HepG2 (cell line): ENCODE results near the gene C2orf49. TPM values are rescaled to one million over a fixed set of nuclear protein-coding genes. Genes with fewer than 3 reads are reported as not detected.

ENCODE experiments used
- ATAD3A ChIP-seq: sonication (generic); formaldehyde crosslinking; IDR thresholded peaks from 2 replicates; pipeline ENCODE4 v1.4.0; 2020; ENCODE audit warnings: missing genetic modification reagents
- ISX ChIP-seq: sonication (generic); formaldehyde crosslinking; conservative IDR thresholded peaks from 2 replicates; pipeline ENCODE4 v1.5.0; 2020; ENCODE audit warnings: missing genetic modification reagents
- KAT8 ChIP-seq: IDR thresholded peaks from 2 replicates; pipeline ENCODE4 v1.6.1; 2016; ENCODE audit warnings: missing genetic modification reagents, missing compliant biosample characterization
- NPAS2 ChIP-seq: sonication (generic); formaldehyde crosslinking; IDR thresholded peaks from 2 replicates; pipeline ENCODE4 v1.8.0; 2022; ENCODE audit warnings: mild to moderate bottlenecking, missing genetic modification reagents, borderline replicate concordance
- POLR2AphosphoS2 ChIP-seq: IDR thresholded peaks from 2 replicates; pipeline ENCODE4 v1.6.1; 2011; ENCODE audit warnings: low read depth, low read length, improper control_type of control experiment
- THAP11 ChIP-seq: IDR thresholded peaks from 2 replicates; pipeline ENCODE4 v1.6.1; 2016; ENCODE audit warnings: missing biosample characterization, missing genetic modification reagents
- THYN1 ChIP-seq: sonication (generic); formaldehyde crosslinking; IDR thresholded peaks from 2 replicates; pipeline ENCODE4 v1.8.1; 2023; ENCODE audit warnings: low read depth, mild to moderate bottlenecking, moderate library complexity, missing genetic modification reagents, borderline replicate concordance
- ZNF207 ChIP-seq: fragments of 450-650 bp; IDR thresholded peaks from 2 replicates; pipeline ENCODE4 v1.6.1; 2016; ENCODE audit warnings: antibody characterized with exemption, borderline replicate concordance
- ZNF383 ChIP-seq: sonication (generic); formaldehyde crosslinking; IDR thresholded peaks from 2 replicates; pipeline ENCODE4 v1.4.0; 2020; ENCODE audit warnings: missing genetic modification reagents, mild to moderate bottlenecking, borderline replicate concordance
- ZNF430 ChIP-seq: sonication (generic); formaldehyde crosslinking; IDR thresholded peaks from 2 replicates; pipeline ENCODE4 v1.9.0; 2021; ENCODE audit warnings: mild to moderate bottlenecking, missing genetic modification reagents
- ZNF501 ChIP-seq: sonication (generic); formaldehyde crosslinking; IDR thresholded peaks from 2 replicates; pipeline ENCODE4 v1.5.1; 2020; ENCODE audit warnings: mild to moderate bottlenecking, moderate library complexity, missing genetic modification reagents
- ZNF572 ChIP-seq: sonication (generic); formaldehyde crosslinking; IDR thresholded peaks from 2 replicates; pipeline ENCODE4 v1.5.1; 2020; ENCODE audit warnings: mild to moderate bottlenecking, missing genetic modification reagents
- ZNF850 ChIP-seq: sonication (generic); formaldehyde crosslinking; conservative IDR thresholded peaks from 2 replicates; pipeline ENCODE4 v1.9.0; 2021; ENCODE audit warnings: mild to moderate bottlenecking, missing genetic modification reagents
- polyA plus RNA-seq, 8 experiments: library from polyadenylated mRNA; depleted of rRNA in 3 of 8; stranded (reverse) in 7 of 8; unstranded in 1 of 8; fragments of >200 nt; fragmentation: Illumina TruSeq in 4 of 8; extraction: Trizol in 4 of 8; gene quantifications; 2 replicates each; pipeline versions ENCODE4 v1.2.1 to v1.2.3, GENCODE V29; 2011 to 2016; ENCODE audit warnings: low read depth in 4 of 8, missing spikeins in 1 of 8, mixed read lengths in 1 of 8; ENCODE audit not compliant: insufficient read depth in 1 of 8
- total RNA-seq, 5 experiments: library from RNA; depleted of rRNA; stranded (reverse); fragments of >200 nt; fragmentation: Illumina TruSeq; extraction: Trizol; gene quantifications; 2 replicates each; pipeline ENCODE4 v1.2.3, GENCODE V29; 2016; ENCODE audit warnings: low read depth in 1 of 5
- TF ChIP-seq, protein P1 (sequence below): sonication (generic); formaldehyde crosslinking; IDR thresholded peaks from 2 replicates; pipeline ENCODE4 v1.8.0; 2022; ENCODE audit warnings: mild to moderate bottlenecking, missing genetic modification reagents, moderate library complexity
- TF ChIP-seq, protein P2 (sequence below): sonication (generic); formaldehyde crosslinking; IDR thresholded peaks from 2 replicates; pipeline ENCODE4 v1.5.0; 2020; ENCODE audit warnings: mild to moderate bottlenecking, missing genetic modification reagents, borderline replicate concordance
- TF ChIP-seq, protein P3 (sequence below): sonication (generic); formaldehyde crosslinking; IDR thresholded peaks from 2 replicates; pipeline ENCODE4 v1.4.0; 2020; ENCODE audit warnings: missing genetic modification reagents, borderline replicate concordance
- TF ChIP-seq, protein P4 (sequence below): sonication (generic); formaldehyde crosslinking; IDR thresholded peaks from 2 replicates; pipeline ENCODE4 v1.4.0; 2020; ENCODE audit warnings: missing genetic modification reagents, mild to moderate bottlenecking, borderline replicate concordance

The C2orf49 gene
- total and polyA plus RNA-seq, 2 of the 13 experiments (the other 11 are each of a cell fraction or from before 2014, with no cell fraction given), result 24.7 to 28.8 TPM

DNA sequence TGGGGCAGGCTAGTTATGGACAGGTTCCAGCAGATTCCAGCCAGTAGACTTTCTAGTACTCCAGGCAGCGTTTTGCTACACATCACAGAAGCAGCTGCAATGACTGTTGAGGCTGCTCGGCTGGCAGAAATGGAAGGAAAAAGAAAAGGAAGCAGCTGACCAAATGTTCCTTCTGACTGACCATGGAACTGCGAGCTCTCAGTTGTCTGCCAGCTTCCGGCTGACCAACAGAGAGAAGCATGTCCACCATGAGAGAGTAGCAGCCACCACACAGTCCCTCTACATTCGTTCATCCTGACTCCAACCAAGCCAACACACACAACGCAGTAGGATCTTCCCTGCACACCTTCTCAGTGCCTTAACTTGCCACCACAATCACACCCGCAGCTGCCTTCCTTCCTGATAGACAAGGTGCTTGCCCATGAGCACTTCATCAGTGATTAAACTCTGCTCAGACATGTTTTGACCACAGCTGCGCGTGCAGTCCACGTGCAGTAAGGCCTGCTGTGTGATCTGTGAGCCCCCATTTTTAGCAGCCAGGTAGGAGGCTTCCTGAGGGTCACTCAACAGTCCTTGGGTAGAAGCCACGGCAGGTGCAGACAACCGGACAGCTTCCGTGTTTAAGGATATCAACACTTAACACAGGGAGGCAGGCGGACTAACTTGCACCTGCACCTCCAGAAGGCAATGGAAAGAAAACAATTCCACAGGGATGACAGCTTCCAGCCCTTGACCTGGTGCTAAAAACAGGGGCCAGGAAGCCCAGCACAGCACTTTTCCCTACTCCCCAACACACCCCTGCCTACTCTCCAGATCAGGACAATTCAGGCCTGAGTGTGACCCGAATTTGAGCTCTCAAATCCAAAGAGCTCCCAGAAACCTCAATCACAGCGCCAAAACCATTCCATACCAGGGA lies 8.8 kb upstream of the C2orf49 start (continued):
- no peak; the same call in 1 of the 2 replicates for TF ChIP-seq THAP11
- no peak for TF ChIP-seq ISX (CRISPR knock-in tag)
- TF ChIP-seq, protein P1, sequence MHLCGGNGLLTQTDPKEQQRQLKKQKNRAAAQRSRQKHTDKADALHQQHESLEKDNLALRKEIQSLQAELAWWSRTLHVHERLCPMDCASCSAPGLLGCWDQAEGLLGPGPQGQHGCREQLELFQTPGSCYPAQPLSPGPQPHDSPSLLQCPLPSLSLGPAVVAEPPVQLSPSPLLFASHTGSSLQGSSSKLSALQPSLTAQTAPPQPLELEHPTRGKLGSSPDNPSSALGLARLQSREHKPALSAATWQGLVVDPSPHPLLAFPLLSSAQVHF (CRISPR knock-in tag), result 0 out of 2 replicates have a peak, but pooled peaks have one; percentile 73
- TF ChIP-seq, protein P2, sequence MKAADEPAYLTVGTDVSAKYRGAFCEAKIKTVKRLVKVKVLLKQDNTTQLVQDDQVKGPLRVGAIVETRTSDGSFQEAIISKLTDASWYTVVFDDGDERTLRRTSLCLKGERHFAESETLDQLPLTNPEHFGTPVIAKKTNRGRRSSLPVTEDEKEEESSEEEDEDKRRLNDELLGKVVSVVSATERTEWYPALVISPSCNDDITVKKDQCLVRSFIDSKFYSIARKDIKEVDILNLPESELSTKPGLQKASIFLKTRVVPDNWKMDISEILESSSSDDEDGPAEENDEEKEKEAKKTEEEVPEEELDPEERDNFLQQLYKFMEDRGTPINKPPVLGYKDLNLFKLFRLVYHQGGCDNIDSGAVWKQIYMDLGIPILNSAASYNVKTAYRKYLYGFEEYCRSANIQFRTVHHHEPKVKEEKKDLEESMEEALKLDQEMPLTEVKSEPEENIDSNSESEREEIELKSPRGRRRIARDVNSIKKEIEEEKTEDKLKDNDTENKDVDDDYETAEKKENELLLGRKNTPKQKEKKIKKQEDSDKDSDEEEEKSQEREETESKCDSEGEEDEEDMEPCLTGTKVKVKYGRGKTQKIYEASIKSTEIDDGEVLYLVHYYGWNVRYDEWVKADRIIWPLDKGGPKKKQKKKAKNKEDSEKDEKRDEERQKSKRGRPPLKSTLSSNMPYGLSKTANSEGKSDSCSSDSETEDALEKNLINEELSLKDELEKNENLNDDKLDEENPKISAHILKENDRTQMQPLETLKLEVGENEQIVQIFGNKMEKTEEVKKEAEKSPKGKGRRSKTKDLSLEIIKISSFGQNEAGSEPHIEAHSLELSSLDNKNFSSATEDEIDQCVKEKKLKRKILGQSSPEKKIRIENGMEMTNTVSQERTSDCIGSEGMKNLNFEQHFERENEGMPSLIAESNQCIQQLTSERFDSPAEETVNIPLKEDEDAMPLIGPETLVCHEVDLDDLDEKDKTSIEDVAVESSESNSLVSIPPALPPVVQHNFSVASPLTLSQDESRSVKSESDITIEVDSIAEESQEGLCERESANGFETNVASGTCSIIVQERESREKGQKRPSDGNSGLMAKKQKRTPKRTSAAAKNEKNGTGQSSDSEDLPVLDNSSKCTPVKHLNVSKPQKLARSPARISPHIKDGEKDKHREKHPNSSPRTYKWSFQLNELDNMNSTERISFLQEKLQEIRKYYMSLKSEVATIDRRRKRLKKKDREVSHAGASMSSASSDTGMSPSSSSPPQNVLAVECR (CRISPR knock-in tag), result peak; percentile 78
- TF ChIP-seq ZNF501, result peak; percentile 85
- no peak; the same call in none of the 2 replicates for TF ChIP-seq KAT8 (CRISPR knock-in tag)
- TF ChIP-seq ZNF383, result no peak
- TF ChIP-seq, protein P3, sequence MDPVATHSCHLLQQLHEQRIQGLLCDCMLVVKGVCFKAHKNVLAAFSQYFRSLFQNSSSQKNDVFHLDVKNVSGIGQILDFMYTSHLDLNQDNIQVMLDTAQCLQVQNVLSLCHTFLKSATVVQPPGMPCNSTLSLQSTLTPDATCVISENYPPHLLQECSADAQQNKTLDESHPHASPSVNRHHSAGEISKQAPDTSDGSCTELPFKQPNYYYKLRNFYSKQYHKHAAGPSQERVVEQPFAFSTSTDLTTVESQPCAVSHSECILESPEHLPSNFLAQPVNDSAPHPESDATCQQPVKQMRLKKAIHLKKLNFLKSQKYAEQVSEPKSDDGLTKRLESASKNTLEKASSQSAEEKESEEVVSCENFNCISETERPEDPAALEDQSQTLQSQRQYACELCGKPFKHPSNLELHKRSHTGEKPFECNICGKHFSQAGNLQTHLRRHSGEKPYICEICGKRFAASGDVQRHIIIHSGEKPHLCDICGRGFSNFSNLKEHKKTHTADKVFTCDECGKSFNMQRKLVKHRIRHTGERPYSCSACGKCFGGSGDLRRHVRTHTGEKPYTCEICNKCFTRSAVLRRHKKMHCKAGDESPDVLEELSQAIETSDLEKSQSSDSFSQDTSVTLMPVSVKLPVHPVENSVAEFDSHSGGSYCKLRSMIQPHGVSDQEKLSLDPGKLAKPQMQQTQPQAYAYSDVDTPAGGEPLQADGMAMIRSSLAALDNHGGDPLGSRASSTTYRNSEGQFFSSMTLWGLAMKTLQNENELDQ (CRISPR knock-in tag), result no peak
- no peak for TF ChIP-seq ZNF850 (CRISPR knock-in tag)
- TF ChIP-seq THYN1 (CRISPR knock-in tag), result no peak
- TF ChIP-seq, protein P4, sequence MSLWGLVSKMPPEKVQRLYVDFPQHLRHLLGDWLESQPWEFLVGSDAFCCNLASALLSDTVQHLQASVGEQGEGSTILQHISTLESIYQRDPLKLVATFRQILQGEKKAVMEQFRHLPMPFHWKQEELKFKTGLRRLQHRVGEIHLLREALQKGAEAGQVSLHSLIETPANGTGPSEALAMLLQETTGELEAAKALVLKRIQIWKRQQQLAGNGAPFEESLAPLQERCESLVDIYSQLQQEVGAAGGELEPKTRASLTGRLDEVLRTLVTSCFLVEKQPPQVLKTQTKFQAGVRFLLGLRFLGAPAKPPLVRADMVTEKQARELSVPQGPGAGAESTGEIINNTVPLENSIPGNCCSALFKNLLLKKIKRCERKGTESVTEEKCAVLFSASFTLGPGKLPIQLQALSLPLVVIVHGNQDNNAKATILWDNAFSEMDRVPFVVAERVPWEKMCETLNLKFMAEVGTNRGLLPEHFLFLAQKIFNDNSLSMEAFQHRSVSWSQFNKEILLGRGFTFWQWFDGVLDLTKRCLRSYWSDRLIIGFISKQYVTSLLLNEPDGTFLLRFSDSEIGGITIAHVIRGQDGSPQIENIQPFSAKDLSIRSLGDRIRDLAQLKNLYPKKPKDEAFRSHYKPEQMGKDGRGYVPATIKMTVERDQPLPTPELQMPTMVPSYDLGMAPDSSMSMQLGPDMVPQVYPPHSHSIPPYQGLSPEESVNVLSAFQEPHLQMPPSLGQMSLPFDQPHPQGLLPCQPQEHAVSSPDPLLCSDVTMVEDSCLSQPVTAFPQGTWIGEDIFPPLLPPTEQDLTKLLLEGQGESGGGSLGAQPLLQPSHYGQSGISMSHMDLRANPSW, result no peak
- TF ChIP-seq ZNF572 (CRISPR knock-in tag), result peak; percentile 75; the same call in 1 of the 2 replicates
- no peak for TF ChIP-seq POLR2AphosphoS2
- TF ChIP-seq ZNF430, result peak; percentile 97
- TF ChIP-seq ZNF207, result no peak
- TF ChIP-seq ATAD3A, result no peak
- TF ChIP-seq NPAS2 (CRISPR knock-in tag), result no peak
